ENCODE results near the gene PEX10.

The PEX10 gene

GRCh38 chr1:2355373-2356261 lies 56.7 kb downstream of the PEX10 start:
- Mint-ChIP-seq H3K4me1 (no peaks in the 10 kb centered on the region), H3K4me3 (no peak overlapping the region), H3K9me3 (no peaks in the 10 kb centered on the region), H3K27ac (no peak overlapping the region), H3K36me3 (no peaks in the 10 kb centered on the region)
- ATAC-seq (no peak), DNase-seq (ENCODE audit: low spot score in 2 of 2) (no peak)

- Mint-ChIP-seq H3K9me3 (no peaks in the 10 kb centered on the region), H3K27ac (no peak overlapping the region), H3K4me3 (no peak overlapping the region), H3K4me1 (no peaks in the 10 kb centered on the region), H3K36me3 (no peaks in the 10 kb centered on the region)
- DNase-seq (ENCODE audit: low spot score in 2 of 2) = no peak
- ATAC-seq = no peak
Observed at GRCh38 chr1:2354511-2355372, 57.6 kb downstream of the PEX10 start.
